ENCODE data around the gene PRELID2. TPM values are rescaled to one million over a fixed set of nuclear protein-coding genes. Genes with fewer than 3 reads are reported as not detected.
"Not testable (repeated sequence)": the region's sequence is repeated elsewhere in the genome, so short reads cannot be mapped to it uniquely, and the experiment has no call there.

The PRELID2 gene
- 24.8 and 43.1 TPM in 2 replicates for total RNA-seq

- DNase-seq (ENCODE audit: low read depth) = peak; percentile 73
Measured at GRCh38 chr5:145834917-145835847, at the start of gene PRELID2. Gene PRELID2 (minus strand): TSS chr5:145835342. CDS start chr5:145835251, 91 bp downstream.

- no peak for DNase-seq (ENCODE audit: low read depth)
Measured at GRCh38 chr5:145874765-145875164, 39.6 kb upstream of the PRELID2 start.

DNA sequence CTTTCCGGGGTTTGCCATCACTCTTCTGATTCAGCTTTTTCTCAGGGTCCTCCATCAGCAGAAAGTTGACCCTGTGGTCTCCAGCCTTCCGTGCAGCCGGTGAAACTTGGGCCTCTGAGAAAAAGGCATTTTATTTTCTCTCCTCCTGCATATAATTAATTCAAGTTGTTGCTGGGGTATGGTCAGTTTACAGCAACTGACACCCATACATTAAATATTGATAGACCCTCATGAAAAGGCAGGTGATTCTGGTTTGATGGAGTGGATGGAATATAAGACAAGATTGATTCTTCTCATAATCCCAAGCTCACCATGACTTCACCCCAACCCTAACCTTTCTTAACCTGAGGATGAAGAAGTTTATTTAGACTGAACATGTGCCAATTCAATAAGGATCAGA lies 37.8 kb upstream of the PRELID2 start, which contains the start of gene GRXCR2:
Gene GRXCR2 (minus strand): TSS at position 101 of the 400 bp plus-strand sequence. CDS start 46 bp downstream, at position 55.
- no peak for DNase-seq (ENCODE audit: low read depth)

DNA sequence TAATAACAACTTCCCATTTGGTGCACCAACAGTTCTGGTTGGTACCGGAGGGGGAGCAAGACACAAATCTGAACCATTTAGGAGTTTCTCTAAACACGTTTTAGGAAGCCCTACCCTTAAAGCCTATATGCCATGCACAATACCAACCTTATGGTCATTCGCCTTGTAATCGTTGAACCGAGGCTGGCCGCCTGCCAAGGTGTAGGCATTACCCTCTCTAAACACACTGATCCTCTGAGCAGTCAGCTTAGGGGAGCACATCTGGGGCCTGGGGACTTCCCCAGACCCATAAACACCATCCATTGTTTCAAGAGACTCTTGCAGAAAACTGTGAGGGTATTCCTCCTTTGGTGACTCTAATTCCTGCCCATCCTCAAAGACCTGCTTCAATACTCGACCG lies 37.3 kb upstream of the PRELID2 start:
- peak; percentile 25 for DNase-seq (ENCODE audit: low read depth)

DNA sequence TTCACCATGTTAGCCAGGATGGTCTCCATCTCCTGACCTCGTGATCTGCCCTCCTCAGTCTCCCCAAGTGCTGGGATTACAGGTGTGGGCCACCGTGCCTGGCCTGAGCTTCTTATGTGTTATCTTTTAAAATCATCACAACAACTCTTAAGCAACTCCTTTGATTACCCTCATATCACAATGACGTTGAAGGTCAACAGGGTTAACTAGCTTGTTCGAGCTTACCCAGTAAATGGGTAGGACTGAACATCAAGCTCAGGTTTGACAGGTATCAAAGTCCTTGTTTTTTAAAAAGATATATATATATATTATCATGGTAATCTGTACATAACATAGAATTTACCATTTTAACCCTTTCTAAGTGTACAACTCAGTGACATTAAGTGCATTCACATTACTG lies 34.6 kb upstream of the PRELID2 start:
- no peak for DNase-seq (ENCODE audit: low read depth)

DNA sequence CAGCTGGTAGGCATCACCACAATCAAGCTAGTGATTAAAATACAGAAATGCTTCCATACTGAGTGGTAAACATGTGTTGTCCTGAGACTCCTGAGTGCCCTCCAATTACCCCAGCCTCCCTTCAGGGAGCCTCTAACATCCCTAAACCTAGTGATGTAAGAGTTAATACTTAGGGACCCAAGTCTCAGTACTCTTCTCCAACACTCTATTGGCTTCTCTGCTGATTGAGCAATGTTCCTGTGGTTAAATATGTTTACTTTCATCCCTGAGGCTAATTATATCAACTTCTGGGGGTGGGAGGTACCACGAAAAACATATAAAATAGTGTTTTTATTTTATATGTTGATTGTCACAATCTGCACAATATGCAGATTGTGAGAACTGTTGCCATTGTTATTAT lies 32.7 kb upstream of the PRELID2 start:
- DNase-seq (ENCODE audit: low read depth) = peak; percentile 12

- DNase-seq (ENCODE audit: low read depth) = not testable (repeated sequence)
Measured at GRCh38 chr5:145864432-145864831, 29.3 kb upstream of the PRELID2 start.

- no peak for DNase-seq (ENCODE audit: low read depth)
Measured at GRCh38 chr5:145863003-145863402, 27.9 kb upstream of the PRELID2 start.

DNA sequence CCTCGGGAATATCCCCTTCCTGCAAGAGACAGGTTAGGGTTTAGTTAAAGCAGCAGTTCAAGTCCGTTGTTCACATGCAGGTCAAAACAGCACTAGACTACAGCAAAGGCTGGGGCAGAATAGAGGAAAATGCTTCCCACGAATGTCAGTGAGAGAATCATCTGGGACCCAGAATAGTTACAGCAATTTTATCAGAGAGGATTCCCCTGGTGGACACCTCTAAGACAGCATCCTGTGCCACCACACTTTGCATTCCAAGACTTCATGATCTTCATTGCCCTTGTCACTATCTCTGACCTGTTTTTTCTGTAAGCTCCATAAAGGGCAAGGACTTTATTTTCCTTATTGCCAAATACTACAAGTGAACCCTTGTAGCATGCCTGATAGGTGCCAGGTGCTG lies 24.8 kb upstream of the PRELID2 start:
- DNase-seq (ENCODE audit: low read depth) = no peak

DNA sequence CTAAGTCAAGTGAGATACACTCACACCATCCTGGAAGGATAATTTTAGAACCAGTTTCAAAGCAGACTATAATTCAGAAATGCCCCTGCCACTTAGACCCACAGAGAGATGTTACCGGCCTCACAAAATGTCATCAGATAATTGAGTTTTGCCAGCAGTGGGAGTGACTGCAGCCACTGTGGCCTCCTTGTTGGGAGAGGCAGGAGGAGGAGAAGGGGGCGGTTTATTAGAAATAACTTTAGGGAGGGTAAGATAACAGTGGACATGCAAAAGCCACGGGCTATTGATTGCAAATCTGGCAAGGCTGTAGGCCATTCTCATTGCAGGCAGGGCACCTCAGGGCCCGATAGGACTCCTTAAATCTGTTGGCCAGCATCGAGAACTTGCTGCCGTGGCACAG lies 24.3 kb upstream of the PRELID2 start:
- no peak for DNase-seq (ENCODE audit: low read depth)

- no peak for DNase-seq (ENCODE audit: low read depth)
Measured at GRCh38 chr5:145858959-145859358, 23.8 kb upstream of the PRELID2 start.

DNA sequence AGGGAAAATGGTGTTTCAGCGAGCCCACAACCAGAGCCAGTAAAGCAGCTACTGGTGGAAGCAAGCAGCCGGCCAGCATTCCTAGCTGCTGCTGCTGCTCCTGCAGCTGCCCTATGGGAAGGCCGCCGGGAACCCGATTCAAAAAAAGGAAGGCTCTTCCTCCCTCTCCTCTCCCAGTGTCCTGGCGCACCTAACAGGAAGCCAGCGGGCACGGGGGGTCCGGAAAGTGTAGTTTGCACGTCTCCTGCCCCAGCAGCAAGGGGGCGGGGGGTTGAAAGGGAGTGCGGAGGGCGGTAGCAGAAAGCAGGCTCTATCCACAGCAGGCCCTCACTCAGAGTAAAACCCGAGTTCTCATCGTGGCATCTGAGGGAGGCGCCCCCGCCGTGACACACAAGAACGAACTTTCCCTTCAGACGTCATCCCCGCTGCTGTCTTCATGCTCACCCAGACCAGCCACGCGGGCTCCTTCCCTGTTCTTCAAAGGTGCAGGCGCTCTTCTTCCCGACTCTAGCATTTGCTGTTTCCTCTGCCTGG lies 21.2 kb upstream of the PRELID2 start:
- DNase-seq (ENCODE audit: low read depth) = peak; percentile 27

DNA sequence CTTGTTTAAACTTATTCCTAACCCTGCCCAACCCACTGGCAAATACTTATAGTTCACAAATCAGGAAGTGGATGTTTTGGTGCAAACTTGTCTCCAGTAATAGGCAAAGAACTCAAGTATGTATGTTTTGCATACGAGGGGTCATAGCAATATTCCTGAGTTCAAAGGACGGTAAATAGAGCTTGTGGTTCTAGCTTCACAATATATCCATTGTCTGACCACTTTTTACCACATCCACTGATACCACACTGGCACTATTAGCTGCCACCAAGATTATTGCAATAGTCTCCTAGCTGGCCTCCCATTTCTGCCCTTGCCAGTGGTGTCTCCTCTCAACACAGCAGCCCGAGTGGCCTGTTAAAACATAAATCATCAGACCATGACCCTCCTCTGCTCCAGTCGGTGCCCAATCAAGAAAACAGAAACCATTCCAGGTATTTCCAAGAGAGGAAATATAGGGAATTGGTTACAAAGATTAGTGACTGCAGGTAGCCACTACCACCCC lies 20.7 kb upstream of the PRELID2 start:
- peak; percentile 60 for DNase-seq (ENCODE audit: low read depth)

- DNase-seq (ENCODE audit: low read depth) = peak; percentile 81
Measured at GRCh38 chr5:145854651-145855258, 19.6 kb upstream of the PRELID2 start.

DNA sequence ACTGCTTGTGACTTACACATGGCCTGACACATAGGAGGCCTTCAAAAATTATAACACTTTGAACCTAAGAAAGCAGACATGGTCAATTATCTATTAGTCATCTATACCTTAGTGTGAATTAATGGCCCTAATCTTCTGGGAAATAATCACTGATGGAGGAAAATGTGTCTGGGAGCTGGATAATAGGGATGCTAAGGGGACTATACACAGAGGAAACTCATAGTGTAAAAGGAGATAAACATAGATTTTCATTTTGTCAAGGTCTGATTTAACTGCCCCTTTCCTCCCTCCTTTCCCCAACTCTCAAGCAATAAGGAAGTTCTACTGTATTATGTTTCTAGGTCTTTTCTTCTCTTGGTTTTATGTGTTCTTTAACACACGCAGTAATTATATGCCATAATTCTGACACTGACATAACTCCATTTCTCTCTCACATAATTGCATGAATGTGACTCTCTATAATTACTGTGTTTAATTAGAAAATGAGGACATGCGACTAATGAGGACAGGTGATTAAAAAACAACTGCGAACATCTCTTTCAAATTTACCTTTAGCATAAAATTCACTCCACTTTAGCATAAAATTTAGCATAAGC lies 18.7 kb upstream of the PRELID2 start:
- no peak for DNase-seq (ENCODE audit: low read depth)

- no peak for DNase-seq (ENCODE audit: low read depth)
Measured at GRCh38 chr5:145852990-145853389, 17.8 kb upstream of the PRELID2 start.

GRCh38 chr5:145848854-145849253 lies 13.7 kb upstream of the PRELID2 start:
- peak; percentile 11 for DNase-seq (ENCODE audit: low read depth)

DNA sequence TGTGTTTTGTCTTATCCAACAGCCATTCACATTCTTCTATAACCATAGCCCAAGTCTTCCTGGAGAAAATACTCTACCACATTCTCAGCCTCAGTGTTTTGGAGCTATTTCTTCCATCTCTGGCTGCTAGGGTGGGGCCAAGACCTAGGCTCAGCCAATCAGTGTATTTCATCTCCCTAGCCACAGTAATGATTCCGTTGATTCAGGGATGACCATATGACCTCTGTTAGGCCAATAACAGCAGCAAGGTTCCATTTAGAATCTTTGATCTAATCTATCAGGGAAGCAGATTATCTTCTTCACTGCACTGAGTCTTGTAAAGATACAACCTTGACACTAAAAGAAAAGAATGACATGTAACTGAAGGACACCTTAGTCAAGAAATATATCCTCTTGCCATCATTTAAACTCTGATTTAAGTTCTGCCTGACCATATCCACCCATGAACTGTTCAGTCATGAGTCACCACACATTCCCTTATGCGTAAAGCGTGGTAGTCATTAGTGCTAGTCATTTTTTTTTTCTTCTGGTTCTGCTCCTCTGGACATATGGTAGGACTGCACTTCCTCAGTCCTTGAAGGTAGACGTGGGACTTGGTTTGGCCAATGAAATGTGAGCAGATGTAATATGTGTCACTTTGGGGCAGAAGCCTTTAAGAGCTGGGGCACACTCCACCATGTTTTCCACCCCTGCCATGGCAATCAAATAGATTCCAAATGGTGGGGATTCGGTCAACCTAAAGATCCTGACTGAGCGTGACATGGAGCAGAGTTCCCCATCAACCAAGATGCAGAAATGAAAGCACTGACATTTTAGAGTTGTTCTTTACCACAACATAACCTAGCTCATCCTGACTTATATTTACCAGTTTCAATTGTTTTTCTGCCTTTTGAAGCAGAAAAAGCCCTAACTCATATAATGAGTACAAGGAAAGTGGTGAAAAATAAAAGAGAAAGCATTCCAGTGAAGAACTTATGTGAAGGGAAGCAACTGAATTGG lies 12.7 kb upstream of the PRELID2 start:
- DNase-seq (ENCODE audit: low read depth) = peak; percentile 85

GRCh38 chr5:145846081-145846480 lies 10.9 kb upstream of the PRELID2 start:
- DNase-seq (ENCODE audit: low read depth) = no peak

DNA sequence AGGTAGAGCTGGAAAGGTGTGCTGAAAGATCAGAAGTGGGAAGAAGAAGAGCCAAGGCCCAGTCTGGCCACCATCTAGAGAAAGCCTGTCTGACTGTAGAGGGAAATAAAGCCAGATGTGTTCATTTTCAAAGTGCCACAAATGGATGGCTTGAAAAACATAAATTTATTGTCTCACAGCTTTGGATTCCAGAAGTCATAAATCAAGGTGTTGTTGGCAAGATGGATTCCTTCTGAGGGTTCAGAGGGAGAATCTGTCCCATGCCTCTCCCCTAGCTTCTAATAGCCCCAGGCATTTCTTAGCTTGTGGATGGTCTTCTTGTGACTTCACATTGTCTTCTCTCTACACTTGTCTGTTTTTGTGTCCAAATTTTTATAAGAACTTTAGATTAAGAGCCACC lies 6.2 kb upstream of the PRELID2 start:
- DNase-seq (ENCODE audit: low read depth) = no peak
